NCI-H526 treated with DMSO at 0.1 percent for 48 hours (cell line): ENCODE data around the gene HOXA7.

Experiments used
- DNase-seq: peaks from one replicate; lab custom pipeline; 2025; lab: John Stamatoyannopoulos, UW

Gene HOXA7

DNA sequence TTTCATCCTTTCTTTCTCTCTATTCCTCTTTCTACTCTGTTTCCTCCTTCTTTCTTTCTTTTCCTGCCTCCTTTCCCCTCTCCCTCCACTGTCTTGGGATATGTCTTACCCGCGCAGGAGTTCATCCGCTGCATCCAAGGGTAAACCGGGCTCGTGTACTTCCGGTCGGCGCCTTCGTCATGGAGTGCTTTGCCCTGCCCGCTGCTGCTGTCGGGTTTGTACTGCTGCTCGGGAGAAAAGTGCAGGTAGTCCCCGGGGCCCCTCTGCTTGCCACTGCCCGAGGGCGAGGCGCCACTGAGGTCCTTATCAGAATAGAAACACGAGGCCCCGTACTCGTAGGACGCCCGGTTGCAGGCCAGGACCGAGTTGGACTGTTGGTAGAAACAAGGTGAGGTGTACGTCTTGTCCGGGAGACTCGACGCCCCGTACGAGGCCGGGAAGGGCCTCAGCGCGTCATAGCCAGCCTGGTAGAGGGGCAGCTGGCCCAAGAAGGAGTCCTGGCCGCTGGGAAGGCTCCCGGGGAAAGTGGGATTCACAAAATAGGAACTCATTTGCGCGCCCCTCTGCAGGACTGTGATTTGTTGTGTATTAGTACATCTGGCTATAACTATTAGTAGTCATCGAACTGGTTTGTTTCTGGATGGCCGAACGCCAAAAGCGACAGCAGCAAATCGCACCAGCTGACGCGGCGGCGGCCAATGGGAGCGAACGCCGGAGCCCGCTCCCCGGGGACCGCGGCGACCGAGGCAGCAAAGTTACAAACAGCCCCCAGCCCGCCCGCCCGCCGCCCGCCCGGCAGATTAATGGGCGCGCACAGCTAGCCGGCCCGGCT, 9.1 kb downstream of the HOXA7 start, which contains the start of gene HOXA6:
Gene HOXA6, minus strand, starts transcription at position 576 of the 832 bp plus-strand sequence. Its CDS starts 25 bp downstream, at position 551.
- DNase-seq: no peak

DNA sequence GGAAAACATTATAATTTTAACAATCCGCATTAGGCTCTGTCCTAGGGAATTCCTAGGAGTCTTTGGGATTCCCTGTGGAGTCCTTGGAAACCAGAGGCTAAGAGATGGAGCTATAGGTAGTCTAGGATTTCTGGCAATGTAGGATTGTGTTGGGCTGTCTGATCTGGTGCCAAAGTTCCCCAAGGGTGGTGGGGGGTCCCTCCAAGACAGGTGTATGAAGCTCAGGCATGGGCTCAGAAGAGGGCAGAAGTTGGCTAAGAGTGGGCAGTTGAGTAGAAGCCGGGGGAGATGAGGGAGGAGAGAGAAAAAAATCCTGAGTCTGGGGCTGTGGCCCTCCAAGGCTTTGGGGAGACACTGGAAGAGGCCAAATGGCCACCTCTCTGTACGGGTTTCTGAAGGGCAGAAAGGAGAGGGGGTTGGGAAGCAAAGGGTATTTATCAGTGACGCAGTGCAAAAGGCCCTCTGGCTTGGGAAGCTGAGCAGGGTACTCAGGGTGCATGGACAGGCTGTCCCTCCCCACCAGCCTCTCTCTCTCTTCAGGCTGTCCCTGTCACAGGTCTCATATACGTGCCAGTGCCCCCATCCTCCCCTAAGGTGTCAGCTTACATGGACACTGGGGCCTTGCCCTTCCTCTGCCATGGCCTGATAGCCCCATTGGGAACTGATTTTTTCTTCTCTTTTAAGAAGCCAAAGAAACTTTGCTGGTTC, 9.8 kb downstream of the HOXA7 start:
- no peak for DNase-seq

DNA sequence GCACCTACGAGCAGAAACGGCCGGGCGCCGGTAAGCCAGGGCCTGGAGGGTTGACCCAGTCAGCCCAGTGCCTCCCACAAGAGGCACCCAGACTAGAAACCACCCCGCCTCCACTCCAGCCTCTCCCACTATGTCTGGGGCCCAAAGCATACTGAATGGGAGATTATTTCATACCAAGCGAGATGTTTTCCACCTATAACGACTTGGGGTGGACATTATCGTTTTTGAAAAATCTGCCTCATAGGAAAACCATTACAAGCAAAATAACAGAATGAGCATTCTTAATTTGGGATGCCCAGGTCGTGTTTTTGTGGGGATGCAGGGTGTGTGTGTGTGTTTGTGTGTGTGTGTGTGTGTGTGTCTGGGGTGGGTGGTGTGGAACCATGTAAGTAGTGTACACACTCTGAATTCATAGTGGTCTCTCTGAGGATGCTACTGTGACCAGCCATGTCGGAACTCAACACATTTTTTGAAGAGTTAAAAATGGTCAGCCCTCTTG, 10.5 kb downstream of the HOXA7 start:
- no peak for DNase-seq

DNA sequence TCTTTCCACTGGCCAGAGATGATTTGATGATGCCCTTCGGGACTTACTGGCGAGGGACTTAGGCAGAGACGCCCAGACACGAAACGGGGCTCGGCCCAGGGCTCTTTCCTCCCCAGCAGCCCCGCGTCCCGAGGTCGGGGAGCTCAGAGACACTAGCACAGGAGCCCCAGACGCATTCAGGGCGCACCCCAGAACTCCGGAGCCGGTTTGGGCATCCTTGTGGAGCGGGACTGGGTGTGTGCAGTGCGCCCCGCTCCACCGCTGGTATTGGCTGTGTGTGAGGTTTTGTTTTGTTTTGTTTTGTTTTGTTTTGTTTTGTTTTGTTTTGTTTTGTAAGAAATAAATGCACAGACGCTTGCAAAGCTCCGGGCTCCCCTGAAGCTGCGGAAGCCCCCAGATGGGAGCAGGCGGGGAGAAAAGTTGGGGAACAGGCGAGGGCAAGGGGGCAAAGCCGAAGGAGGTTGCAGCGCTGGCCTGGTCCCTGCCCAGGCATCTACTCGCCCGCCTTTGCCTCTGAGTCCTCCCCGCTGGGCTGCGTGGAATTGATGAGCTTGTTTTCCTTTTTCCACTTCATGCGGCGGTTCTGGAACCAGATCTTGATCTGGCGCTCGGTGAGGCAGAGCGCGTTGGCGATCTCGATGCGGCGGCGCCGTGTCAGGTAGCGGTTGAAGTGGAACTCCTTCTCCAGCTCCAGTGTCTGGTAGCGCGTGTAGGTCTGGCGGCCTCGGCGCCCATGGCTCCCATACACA, 11.1 kb downstream of the HOXA7 start:
- DNase-seq: no peak

DNA sequence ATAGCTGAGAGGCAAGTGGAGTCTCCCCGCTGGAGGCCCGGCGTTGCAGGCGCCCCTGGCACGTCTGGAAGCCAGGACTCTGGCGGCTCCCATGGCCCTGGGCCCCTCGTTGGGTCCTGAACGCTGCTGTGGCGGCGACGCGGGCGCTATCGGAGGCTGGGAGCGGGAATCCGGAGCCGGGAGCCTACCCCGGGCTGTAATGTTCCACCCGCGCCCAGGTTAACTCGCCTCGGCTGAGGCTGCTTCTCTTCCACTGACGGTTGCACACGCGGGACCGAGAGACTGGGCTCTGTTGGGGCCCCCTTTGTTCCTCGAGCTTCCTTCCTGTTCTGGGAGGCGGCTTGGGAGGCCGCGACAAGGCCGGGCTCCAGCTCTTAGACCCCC, 11.7 kb downstream of the HOXA7 start:
- DNase-seq: no peak

DNA sequence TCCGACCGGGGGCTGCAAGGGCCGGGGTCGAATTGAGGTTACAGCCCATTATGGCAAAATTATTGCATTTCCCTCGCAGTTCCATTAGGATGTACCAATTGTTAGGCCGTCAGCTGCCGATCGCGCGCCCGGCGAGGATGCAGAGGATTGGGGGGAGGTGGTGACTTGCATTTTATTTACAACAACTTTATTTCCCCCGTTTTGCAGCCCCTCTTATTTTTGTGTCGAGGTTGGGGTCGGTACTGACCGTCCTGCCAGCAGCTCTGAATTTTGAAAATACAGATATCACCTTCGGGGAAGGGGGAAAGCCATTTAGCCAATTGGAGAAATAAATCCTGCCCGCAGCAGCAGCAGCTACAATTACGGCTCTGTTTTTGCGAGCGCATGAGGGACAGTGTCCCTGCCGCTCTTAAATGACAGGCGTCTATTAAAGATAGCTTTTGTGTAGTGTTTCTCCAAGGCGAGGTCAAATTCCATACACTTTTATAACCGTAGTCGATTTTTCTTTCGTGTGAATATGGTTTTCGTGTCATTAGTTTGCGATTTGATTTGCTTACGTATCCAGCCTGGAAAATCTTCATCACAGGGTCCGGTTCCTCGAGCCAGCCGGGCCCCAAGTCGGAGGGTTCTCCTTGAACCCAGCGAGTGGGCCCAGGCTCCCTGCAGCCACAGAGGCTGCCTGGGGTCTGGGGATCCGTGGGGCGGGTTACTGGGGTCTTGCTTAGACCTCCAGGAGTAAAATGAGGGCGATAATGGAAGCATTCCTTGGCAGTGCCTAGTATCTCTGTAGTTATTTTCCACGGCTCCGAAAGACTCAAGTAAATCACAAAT, 12.3 kb downstream of the HOXA7 start:
- no peak for DNase-seq

DNA sequence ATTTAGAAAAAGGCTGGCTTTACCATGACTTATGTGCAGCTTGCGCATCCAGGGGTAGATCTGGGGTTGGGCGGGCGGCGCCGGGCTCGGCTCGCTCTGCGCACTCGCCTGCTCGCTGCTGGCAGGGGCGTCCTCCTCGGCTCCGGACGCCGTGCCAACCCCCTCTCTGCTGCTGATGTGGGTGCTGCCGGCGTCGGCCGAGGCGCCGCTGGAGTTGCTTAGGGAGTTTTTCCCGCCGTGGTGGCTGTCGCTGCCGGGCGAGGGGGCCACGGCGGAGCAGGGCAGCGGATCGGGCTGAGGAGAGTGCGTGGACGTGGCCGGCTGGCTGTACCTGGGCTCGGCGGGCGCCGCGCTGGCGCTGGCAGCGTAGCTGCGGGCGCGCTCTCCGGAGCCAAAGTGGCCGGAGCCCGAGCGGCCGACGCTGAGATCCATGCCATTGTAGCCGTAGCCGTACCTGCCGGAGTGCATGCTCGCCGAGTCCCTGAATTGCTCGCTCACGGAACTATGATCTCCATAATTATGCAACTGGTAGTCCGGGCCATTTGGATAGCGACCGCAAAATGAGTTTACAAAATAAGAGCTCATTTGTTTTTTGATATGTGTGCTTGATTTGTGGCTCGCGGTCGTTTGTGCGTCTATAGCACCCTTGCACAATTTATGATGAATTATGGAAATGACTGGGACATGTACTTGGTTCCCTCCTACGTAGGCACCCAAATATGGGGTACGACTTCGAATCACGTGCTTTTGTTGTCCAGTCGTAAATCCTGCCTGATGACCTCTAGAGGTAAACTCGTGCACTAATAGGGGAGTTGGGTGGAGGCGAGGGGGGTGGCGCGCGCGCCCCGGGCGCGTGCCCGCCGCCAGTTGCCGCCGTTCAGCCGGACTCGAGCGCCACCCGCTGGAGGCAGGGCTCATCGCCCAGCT, 13.2 kb downstream of the HOXA7 start, which contains the start of gene HOXA5:
Gene HOXA5, minus strand, starts transcription at position 659 of the 927 bp plus-strand sequence. Its CDS starts 74 bp downstream, at position 585.
- DNase-seq: peak; percentile 99

DNA sequence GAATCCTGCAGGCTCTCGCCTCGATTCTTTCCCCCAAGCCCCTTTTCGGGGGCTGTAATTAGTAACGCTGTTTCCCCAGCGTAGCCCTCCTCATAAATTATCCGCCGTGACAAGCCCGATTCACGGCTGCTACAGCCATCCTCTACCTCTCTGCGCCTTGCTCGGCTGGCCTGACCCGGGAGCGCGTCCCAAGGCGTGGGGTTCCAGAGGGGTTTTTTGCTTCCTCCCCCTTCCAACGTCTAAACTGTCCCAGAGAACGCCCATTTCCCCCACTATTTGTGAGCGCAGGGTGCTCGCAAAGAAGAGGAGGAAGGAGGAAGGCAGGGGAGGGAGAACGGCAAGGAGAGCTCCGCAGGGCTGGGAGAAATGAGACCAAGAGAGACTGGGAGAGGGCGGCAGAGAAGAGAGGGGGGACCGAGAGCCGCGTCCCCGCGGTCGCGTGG, 13.9 kb downstream of the HOXA7 start:
- DNase-seq: no peak

DNA sequence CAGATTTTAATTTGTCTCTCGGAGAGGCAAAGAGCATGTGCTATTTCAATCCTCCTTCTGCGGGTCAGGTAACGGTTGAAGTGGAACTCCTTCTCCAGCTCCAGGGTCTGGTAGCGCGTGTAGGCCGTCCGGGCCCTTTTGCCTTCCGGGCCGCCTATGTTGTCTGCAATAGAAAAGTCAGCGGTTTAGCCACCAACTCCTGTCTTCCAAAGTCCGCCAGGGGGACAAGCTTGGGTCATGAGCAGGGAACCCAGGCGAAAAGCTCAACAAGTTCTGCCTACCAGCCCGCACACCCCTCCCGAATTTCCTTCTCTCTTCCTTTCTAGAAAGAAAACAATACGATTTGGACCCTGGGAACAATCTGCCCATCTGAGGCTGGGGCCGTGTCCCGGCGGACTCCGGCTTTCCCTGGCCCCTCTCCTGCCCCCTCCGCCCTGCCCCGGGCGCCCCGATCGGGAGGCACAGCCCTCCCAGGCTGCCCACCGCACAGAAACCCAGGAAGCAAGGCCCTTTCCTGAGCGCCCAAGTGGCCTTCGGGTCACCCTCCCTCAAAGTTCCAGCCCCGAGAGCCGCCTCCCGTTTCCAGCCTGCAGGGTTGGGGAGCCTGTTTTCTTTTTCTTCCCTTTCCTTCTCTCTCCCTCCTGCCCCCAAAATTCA, 14.4 kb downstream of the HOXA7 start:
- DNase-seq: no peak

DNA sequence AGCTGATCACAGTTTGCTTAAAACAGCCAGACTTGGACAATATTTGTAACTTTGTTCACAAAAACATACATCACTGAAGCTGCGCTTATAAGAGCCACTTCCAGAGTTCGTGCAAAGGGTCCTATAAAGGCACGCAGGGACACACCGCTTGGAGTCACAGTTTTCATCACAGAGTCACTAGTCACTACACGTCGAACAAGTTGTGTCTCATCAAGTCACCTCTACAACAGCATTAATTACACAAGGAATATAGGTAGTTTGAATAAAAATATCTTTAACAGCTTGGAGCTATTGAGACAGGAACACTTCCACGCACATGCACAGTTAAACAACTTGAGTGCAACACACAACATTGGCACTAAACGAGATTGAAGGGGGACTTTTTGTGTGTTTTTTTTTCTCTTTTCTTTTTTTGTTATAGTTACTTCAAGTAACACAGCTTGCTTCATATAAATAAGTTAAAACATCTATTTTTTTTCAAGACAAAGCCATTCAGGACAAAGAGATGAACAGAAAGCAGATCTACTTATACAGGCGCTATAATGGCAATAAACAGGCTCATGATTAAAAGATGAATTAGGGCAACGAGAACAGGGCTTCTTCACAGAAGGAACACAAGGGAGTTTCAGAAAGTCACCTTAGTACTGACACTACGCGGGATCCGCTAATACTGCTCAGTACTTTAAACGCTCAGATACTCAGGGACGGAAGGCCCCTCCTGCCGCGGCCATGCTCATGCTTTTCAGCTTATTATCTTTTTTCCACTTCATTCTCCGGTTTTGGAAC, 15.1 kb downstream of the HOXA7 start:
- no peak for DNase-seq

DNA sequence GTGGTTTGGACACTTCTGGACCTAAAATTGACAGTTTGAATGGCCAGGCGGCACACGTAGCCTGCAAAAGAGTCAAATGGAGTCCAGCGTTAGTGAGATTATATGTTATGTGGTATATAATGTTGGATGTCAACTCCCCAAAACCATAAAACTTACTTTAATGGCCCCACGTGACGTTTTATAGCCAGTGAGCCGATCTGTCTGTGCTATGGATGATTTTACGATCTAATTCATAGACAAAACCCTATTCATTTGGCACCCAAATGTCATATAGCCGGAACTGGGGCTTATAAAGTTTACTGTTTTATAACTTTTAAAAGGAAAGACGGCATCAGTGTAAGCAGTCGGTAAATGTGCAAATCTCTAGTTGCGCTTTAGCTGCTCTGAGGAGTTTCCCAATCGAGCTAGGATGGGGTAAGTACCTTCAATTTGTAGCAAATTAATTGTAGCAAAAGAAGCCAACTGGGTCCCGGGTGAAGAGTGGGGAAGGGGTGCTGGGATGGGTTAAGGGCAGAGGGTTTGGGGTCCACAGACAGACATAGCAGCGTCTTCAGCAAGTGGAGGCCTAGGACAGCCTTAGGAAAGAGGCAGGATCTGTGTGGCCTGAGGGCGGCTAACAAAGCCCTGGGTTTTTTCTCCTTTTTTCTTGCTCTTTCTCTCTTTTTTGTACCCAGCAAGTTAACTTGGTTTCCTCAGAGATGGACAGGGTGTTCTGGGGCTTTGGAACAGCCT, 16.2 kb downstream of the HOXA7 start:
- no peak for DNase-seq

DNA sequence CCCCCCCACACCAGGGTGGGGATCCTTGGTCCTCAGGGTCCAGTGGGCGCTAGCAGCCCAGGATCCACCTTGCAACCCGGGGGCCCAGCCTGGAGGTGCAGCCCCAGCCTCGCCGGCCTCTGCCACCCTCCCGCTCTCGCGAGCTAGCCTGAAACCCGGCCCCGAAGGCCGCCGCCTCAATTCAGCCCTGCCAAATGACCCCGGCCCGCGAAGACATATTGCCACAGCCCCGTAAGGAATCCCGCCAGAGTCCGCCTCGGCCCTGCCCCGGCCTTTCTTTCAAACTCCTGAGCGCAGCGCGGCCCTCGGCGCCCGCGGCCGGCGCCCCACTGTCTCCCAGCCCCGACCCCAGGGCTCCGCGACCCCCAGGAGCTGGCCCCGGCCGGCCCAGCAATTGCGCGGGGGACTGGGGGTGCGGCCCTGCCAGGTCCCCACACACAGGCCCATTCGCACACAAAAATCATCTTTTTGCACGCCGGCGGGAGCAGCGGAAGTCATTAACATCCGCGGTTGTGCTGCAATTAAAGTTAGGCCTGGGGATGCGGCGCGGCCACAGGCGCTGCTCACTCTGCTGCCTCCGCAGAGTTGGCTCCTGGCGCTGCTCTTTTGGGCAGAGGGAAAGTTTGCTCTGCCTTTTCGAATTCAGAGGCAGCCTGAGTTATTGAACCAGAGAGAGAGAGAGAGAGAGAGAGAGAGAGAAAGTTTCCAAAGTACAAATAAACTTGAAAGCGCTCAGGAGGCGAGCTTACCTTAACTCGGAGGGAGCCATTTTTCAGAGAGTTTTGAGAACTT, 16.9 kb downstream of the HOXA7 start:
- DNase-seq: no peak

DNA sequence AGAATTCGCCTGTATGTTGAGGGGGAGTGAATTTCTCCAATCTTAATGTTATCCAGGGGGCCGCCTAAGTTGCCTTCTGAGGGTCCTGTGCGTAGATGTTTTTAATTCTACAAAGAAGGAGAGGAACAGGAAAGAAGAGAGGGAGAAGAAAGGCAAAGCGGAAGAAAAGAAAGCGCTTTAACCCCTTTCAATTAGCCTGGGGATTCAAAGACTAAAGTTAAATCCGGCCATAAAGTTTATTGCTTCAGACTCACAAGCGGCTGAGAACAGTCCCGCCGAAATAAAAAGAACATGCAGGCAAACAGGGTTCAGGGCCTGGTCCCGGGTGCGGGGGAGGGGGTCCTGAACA, 17.5 kb downstream of the HOXA7 start:
- no peak for DNase-seq

DNA sequence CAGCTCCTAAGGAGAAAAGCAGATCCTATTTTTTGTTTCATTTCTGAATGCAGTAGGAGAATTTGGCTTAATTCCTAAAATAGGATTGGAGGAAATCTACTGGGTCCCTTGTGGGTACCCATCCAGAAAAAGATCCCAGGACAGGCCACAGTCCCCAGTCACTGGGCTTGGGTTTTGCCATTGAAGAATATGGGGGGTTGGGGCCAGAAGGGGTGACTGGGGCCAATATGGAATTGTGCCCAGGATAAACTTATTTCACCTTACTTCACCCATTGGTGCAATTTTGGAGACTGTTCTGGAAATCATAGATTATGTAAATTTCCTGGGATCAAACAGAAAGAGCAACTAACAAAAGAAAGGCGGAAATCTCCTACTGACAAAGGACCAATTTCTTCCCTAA, 18.0 kb downstream of the HOXA7 start:
- no peak for DNase-seq

DNA sequence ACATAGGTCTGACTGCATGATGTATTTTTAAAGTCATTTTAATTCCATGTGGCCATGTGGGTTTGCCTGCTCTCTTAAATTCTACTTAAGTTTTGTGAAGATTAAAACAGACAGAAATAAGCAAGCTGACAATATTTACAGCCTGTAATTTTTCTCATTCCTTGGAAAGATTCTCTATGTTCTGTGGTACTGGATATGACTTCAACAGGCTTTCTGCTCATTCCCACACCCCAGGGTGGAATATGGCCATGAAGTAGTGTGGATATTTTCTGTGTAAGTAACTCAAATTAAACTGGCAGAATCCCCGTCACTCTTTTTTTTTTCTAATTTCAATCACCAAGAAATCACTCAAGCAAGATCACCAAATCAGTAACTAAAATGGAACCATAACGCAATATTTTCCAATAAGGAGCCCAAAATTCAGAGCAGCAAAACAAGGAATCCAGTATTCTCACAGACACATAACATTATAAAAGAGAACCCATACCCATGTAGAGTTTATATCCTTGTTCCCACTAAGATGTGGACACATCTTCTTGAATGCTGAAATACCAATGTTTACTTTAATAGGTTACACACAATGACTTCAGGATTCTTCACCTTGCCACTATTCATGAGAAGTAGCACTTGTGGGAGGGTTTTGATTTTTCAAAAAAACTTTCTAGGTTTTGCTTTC, 18.7 kb downstream of the HOXA7 start:
- DNase-seq: no peak

DNA sequence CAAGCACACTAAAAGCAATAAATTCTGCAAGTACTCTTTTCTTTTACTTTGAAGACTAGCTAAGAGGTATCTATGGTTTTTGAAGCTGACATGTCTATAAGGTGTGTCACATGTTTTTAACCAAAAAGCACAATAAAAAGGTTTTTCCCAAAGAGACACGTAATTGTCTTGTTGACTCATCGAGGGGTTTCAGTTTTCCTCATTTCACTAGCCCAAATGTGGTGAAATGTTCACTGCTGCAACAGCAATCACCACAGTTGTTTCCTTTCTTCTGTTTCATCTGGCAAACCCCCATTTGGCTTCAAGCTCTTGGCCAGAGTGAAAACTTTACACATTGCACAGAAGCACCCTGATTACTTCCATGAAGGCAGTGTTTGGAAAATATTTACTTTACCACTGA, 22.1 kb downstream of the HOXA7 start:
- DNase-seq: no peak
